ENCODE data around the gene DBF4B.

DBF4B gene

DNA sequence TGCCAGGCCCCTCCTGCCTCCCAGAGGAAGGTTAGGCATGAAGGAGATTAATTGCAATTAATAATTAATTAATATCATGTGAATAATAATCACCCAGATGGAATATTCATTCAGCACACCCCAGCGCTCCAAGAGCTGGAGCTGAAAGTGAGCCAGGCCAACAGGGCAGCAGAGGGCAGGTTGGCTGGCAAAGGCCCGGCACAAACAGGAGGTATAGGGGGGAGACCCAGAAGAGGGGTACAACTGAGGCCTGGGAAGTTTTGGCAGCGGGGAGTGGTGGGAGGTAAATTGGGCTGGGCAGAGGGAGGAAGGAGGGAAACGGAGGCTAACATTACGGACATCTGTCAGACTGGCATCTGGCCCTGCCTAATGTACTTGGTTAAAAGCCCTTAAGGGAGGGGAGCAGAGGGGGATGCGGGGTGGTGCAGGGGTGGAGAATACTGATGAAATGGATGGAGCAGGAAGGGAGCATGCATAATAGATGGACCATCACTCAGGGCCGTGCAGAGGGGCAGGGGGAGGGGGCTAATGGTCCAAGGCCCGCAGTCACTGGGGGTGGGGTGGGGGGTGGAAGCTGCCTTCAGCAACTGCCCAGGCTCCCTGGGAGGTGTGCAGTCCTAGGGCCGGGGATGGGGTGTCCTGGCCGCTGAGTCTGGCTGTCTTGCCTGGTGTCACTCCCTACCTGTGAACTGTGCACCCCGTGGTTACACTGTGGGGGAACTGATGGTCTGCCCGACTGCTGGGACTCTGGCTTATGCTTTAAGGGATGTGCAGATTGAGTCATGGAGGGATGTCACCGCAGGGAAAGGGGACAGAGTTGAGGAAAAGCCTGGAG lies 52.2 kb downstream of the DBF4B start:
- DNase-seq = no peak

DNA sequence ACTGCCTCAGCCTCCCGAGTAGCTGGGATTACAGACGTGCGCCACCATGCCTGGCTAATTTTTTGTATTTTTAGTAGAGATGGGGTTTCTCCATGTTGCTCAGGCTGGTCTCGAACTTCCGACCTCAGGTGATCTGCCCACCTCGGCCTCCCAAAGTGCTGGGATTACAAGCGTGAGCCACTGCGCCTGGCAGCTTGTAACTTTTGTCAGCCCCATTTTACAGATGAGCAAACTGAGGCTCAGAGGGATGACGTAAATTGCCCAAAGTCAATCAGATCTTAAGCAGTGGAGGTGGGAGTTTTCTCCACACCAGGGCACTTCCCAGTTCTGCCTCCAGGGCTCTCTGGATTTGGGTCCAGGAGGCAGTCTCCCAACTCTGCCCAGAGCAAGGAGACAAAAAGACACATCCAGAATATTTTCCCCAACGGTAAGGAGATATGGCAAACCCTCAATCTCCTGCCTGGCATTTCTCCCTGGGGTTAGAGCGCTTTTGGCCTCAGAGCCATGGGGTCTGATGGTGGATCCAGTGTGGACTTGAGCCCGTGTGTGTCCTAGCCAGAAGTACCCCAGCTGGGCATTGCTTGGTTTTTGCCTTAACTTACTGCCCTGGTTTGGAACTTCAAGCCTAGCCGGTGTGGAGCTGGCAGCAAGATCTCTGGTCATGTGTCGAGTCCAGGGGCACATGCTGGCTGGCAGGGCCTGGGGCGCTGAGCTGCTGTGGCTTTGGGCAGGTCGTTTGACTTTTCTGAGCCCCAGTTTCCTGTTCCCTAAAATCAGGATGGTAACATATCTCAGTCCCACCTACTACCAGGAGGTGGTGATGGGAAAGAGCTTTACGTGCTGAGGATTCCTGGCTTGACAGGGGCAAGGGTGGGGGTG lies 53.7 kb downstream of the DBF4B start:
- DNase-seq = no peak

DNA sequence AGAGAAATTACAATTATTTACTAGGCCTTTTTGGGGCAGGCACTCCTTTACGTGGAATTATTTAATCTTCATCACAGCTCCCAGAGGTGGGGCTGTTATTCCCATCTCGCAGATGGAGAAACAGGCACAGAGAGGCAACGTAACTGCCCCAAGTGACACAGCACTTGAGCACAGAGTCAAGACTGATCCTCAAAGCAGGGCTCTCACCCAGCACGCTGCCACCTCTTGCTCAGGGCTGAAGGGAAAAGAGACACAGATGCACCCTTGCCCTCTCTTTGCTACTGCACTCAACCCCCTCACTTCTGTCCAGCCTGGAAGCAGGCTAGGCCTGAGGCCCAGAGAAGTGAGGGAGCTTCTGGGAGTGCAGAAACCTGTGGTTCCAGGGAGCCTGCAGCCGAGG lies 54.7 kb downstream of the DBF4B start:
- no peak for DNase-seq

DNA sequence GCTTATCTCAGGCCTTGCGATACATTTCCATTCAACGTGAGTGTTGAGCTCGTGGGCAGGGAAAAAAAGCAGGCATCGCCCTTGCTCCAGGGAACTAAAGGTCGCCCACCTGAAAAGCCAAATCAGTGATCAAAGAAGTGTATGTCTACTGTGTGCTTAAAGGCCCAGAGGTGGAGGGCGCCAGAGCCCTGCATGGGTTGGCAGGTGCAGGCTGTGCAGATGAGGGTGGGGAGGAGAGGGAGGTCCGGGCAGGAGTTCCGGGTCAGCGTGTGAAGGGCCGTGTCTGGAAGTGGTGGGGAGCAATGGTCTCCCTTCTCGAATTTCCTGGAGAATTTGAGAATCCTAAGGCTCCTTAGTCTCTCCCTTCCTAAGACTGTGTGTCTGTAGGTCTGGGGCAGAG lies 57.5 kb downstream of the DBF4B start:
- no peak for DNase-seq

DNA sequence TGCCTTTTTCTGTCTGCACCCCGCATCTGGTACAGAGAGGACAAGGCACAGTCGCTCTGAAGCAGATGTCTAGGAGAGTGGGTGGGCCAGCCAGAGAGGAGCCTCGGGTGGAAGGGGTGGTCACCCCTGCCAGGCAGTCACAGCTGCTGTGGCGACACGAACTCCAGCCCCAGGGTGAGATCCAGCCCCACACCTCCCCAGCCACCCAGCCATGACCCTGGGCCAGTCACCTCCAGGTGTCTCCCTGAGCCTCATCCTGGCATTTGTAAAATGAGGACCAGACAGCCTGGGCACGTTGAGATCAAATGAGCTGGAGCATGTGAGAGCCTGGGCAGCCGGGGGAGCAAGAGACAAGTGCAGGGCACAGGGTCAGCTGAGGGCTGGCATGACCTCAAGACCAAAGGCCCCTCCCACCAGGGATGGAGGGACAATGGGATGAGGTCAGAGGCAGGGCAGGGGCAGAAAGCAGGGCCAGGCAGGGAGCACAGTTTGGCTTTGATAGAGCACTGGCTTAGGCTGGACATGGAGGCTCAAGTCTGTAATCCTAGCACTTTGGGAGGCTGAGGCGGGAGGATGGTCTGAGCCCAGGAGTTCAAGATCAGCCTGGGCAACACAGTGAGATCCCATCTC lies 58.1 kb downstream of the DBF4B start:
- DNase-seq = no peak

DNA sequence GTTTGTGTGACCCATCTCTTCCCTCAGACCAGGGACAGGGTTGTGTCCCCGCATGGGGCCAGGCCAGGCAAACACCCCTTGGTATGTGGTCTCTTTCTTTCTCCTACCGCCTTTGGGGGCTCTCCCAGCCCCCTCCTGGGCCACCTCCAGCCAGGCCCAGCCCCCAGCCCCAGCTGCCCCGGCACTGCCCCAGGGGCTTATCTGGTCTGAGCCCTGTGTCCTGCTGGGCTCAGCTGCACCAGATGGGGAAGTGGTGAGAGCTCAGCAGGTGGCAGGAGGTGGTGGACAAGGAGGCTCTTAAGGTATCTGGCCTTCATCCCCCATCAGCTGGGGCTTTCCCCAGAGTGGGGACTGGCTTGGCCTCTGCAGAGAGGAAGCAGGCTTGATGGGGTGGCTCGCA lies 59.0 kb downstream of the DBF4B start:
- DNase-seq = no peak

DNA sequence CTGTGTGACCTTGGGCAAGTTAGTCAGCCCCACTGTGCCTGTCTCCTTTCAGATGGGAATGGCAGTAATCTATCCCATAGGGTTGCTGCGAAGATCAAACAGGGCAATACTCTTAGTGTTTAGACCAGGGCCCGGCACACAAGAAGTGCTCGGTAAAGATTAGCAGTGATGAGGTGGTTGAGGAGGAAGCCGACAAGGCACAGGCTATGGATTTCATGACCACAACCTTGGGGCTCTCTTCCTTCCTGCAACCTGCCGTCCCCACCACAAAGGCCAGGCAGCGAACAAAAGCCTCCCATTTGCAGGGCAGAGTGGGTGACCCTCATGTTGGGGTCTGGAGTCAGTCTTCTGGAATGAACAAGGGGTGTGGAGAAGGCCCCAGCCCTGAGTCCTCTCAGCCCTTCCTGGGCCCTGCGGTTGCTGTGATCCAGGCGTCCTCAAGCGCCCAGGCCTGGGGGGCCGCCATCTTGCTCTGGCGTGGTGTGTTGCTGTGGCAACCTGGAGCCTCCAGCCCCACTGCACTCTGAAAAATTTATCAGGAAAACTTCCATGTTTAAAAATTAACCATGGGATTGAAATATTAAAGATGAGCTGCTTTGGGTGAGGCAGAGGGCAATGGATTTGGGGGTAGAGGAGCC lies 60.2 kb downstream of the DBF4B start:
- no peak for DNase-seq

DNA sequence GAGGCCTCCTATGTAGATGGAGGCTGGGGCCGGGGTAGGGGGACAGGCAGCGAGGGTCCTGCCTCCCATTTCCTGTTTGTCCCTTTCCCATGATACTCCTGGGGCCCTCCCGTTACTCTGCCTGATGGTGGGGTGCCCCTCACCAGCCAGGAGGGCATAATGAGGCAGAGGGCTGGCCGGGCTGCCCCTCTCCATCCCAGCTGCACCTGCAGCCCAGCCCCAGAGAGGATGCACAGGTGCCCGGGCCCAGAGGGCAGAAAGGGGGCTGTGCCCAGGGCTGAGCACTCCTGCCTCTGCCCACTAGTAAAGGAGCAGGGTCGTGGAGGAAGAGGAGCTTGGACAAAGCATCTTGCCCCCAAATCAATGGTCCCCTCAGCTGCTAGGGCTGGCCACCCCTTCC lies 60.8 kb downstream of the DBF4B start:
- no peak for DNase-seq

DNA sequence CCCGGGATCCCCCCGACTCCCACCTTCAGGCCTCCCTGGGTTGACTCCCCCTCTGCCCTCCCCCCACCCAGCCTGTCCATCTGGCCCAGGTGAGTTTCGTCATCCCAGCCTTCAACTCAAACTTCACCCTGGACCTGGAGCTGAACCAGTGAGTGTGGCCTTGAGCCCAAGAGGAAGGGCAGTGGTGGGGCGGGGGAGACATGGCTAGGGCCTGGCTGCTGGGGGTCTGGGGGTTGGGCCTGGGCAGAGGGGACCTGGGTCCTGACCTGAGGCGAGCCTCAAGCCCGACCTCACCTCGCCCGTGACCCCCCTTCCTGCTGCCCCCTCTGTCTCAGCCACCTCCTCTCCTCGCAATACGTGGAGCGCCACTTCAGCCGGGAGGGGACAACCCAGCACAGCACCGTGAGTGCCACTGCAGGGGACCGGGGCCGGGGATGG lies 61.2 kb downstream of the DBF4B start:
- no peak for DNase-seq

DNA sequence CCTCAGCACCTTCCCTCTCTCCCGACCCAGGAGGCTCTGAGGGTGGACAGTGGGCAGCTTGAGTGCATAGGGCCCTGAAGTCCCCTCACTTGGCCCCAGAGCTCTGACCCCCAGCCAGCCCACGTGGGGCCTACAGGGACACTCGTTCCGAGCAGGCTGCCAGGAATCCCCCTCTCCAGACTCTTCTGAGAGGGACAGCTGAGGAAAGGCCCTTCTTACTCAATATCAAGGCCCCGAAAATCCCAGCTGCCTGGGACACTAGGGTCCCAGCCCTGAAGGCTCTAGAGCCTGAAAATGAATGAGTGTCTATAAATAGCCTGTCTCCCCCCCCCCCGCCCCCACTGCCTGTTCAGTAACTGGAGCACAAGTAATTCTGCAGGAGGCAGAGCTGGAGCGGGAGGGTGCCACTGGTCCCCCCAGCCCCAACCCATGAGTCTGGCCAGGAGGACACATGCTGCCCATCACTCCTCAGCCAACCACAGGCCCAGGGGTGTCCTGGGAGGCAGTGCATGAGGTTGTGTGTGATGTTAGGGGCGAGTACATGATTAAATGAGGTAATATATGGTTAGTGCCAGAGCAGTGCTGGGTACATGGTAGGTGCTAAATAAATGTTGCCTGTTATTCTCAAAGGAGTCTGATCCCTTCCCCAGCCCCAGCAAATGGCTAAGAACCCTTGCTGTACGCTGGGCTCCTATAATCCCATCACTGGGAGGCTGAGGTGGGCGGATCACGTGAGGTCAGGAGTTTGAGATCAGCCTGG lies 61.9 kb downstream of the DBF4B start:
- DNase-seq = no peak

DNA sequence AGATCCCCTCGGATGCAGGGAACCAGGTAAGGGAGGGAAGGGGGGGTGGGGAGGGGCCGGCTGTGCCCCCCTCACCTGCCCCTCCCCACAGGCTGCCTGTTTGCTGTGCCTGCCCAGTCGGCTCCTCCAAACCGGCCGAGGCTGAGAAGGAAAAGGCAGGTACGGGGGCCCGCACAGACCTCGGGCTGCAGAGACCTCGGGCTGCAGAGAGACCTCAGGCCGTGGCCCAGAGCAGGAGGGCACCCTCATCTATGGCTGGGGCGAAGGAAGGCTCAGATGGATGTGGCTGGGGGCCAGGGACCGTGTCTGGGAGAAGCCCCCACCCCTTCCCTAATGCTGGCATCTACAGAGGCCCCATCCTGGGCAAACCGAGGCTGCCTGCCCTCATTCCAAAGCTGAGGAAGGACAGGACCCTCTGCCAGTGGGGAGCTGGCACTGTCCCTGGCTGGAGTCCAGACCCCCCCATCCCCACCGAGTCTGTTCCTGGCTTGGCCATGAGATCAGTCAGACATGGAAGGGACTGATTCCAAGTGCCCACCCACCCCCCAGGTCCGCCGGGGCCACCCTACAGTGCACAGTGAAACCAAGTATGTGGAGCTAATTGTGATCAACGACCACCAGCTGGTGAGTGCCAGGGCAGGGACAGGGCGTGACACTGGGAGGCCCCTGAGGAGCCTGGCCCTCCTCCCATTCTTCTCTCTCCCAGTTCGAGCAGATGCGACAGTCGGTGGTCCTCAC lies 64.0 kb downstream of the DBF4B start:
- DNase-seq = no peak

DNA sequence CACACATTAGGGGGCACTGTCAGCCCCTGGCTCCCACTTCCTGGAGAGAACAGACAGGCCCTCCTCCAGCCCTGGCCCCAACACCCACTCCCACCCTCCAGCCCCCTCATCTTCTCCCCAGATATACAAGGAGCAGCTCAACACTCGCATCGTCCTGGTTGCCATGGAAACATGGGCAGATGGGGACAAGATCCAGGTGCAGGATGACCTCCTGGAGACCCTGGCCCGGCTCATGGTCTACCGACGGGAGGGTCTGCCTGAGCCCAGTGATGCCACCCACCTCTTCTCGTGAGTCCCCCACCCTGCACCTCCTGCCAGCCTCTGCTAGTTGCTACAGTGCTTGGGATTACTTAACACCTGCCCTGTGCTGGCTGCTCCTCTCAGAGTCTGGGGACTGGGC lies 64.7 kb downstream of the DBF4B start:
- DNase-seq = no peak

DNA sequence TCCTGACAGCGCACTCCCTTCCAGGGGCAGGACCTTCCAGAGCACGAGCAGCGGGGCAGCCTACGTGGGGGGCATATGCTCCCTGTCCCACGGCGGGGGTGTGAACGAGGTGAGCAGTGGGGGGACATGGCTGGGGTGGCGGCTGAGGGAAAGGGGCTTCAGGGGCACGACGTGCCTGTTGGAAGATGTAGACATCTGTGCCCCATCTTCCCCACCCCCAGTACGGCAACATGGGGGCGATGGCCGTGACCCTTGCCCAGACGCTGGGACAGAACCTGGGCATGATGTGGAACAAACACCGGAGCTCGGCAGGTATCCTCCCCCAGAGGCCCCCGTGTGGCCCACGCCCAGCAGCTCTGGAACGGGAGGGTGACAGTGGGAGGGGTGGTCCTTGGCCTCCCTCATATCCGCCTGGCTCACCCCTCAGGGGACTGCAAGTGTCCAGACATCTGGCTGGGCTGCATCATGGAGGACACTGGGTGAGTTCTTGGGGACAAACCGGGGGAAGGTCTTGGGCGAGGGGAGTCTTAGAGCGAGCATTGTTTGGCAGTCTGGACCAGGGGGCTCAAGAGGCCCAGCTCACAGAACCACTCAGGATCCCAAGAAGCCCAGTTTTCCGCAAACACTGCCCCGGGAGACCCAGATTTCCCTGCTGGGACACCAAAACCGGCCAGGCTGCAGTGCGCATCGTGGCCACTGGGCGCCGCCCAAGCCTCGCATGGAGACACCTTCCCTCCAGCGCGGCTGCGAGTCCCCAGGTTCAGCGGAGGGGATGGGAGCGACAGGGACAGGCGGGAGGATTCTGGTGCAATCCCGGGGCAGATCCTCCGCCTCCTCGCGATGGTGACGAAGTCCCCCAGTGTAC lies 66.0 kb downstream of the DBF4B start:
- DNase-seq = peak; percentile 88

DNA sequence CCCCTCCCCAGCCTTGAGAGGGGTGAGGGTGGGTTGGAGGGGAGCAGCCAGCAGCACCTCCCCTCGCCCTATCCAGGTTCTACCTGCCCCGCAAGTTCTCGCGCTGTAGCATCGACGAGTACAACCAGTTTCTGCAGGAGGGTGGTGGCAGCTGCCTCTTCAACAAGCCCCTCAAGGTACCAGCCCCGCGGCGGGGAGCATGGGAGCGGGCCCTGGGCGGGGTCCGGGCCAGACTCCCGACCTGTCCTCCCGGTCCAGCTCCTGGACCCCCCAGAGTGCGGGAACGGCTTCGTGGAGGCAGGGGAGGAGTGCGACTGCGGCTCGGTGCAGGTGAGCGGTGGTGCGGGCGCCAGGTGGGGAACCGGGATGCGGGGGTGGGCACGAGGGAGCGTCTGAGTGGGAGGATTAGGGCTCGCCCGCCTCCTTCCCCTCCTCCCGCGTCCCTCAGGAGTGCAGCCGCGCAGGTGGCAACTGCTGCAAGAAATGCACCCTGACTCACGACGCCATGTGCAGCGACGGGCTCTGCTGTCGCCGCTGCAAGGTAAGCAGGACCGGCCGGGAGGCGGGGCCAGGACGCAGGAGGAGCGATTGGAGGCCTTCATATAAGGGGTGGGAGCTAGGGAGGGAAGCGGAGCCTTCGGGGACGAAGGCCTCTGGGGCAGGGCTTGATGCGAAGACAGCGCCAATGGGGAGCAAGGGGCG lies 66.8 kb downstream of the DBF4B start:
- peak; percentile 99 for DNase-seq

DNA sequence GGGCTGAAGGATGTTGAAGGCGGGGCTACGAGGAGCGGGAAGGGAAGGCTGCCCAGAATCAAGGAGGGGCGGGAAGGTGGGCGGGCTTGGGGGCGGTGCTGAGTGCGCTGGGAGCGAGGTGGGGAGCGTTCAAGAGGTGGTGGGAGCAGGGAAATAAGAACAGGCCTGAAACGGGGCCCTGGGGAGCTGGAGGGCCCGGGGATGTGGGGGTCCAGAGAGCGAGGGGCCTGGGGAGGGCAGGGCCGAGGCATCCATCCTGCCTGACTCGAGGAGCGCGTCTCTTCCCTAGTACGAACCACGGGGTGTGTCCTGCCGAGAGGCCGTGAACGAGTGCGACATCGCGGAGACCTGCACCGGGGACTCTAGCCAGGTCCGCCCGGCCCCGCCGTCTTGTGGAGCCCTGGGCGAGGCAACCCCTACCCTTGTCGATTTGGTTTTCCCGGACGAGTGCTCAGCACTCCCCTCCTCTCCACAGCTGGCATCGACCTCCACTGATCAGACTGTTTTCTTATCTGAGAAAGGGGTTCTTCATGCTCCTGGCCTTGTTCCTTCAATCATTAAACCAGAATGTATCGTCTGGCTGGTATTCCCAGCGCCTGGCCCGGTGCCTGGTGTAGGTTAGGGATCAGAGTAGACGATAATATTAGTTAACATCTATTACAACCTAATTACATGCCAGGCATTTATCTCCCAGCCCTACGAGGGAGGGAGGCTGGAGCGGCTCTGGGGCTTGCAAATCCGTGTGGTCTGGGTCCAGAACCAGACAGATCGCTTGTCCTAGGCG lies 67.6 kb downstream of the DBF4B start:
- no peak for DNase-seq

DNA sequence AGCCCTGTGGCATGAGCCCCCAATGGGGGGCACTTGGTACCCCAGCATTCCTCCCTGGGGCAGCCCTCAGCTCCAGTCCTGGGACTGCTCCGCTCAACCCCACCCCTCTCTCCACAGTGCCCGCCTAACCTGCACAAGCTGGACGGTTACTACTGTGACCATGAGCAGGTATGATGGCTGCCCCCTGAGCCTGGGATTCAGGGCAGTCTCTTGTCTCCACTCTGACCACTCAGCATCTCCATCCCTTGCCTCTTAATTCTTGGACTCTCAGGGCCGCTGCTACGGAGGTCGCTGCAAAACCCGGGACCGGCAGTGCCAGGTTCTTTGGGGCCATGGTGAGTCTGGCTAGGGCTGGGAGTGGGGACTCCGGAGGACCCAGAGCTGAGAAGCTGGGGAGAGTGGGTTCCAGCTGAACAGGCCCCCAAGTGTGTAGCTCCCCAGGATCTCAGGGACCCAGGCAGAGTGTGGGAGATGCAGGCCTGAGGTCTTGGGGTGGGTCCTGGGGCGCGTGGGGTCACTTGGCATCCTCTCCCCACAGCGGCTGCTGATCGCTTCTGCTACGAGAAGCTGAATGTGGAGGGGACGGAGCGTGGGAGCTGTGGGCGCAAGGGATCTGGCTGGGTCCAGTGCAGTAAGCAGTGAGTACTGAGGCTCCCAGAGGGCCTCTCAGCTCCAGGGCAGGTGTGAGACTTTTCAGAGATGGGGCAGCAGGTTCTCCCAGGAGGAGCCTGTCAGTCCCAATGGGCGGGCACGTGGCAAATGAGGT lies 68.3 kb downstream of the DBF4B start:
- DNase-seq = no peak

DNA sequence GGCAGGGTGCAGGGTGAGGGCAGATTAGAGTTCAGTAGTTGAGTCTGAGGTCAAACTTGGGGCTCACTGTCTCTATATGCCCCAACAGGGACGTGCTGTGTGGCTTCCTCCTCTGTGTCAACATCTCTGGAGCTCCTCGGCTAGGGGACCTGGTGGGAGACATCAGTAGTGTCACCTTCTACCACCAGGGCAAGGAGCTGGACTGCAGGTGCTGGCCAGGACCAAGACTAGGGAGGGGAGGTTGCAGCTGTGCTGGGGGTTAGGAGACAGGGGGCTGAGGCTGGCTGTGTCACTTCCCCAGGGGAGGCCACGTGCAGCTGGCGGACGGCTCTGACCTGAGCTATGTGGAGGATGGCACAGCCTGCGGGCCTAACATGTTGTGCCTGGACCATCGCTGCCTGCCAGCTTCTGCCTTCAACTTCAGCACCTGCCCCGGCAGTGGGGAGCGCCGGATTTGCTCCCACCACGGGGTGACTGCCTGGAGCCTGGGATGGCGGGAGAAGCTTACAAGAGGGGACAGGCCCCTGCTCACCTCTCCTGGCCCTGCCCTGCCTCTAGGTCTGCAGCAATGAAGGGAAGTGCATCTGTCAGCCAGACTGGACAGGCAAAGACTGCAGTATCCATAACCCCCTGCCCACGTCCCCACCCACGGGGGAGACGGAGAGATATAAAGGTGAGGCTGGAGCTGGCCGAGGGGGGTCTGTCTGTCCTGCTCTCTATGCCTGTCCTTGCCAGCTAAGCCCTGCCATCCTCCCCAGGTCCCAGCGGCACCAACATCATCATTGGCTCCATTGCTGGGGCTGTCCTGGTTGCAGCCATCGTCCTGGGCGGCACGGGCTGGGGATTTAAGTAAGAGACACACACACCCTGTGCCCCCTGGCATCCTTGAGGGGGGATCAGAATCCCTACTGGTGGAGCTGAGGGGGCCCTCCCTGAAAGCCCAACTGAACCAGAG lies 69.2 kb downstream of the DBF4B start:
- DNase-seq = no peak
